KOPT-K1 (cell line): Measurements from ENCODE around the gene SLC2A5.

ENCODE experiments used
- H3K27ac ChIP-seq: fragments of 200-600 bp; sonication (generic); 2 replicates; pipeline ENCODE4 v1.5.1; 2016; ENCODE audit warnings: antibody characterized with exemption, mild to moderate bottlenecking, low read depth, low read length; ENCODE audit not compliant: poor library complexity, severe bottlenecking
- H3K36me3 ChIP-seq: fragments of 200-600 bp; sonication (generic); 2 replicates; pipeline ENCODE4 v1.5.1; 2017; ENCODE audit warnings: antibody characterized with exemption, mild to moderate bottlenecking, low read length, moderate library complexity; ENCODE audit not compliant: insufficient read depth
- H3K9me3 ChIP-seq: fragments of 200-600 bp; sonication (generic); 2 replicates; pipeline ENCODE4 v1.5.1; 2017; ENCODE audit warnings: antibody characterized with exemption, low read length, mild to moderate bottlenecking; ENCODE audit not compliant: insufficient read depth, poor library complexity, severe bottlenecking

SLC2A5 gene, protein sequence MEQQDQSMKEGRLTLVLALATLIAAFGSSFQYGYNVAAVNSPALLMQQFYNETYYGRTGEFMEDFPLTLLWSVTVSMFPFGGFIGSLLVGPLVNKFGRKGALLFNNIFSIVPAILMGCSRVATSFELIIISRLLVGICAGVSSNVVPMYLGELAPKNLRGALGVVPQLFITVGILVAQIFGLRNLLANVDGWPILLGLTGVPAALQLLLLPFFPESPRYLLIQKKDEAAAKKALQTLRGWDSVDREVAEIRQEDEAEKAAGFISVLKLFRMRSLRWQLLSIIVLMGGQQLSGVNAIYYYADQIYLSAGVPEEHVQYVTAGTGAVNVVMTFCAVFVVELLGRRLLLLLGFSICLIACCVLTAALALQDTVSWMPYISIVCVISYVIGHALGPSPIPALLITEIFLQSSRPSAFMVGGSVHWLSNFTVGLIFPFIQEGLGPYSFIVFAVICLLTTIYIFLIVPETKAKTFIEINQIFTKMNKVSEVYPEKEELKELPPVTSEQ

DNA sequence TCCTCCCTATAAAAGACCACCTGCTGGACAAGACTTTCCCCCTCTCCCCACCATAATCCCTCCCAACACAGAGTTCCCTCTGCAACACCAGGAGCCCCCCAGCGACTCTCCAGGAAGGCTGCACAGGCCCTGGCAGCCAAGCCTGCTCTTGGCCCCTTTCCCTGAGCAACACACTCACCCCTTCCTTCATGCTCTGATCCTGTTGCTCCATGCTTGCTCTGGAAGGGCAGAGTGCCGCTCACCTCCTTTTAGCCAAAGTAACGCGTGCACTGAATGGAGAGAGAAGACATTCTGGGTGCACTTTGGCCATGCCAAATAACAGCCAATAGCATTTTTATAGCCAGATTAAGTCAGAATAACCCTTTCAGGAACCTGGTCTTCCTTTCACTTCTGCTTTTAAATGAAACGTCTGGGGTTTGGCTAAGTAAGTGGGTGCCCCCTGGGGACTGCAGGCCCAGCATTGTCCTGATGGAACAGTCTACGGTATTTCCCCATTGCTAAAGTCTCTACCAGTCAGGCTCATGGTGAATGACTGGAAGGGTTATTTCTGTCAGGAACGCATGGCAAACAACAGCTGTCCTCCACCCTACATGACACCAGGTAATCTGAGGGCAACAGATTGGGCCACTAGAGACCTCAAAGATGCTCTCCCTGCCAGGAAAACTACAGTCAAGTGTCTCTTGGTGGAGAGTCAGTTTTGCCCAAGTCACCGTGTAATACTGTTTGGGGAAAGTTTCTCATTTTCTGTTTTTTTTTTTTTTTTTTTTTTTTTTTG is at the start of gene SLC2A5:
TSS of gene SLC2A5 (minus strand) at position 310 of the 775 bp plus-strand sequence. CDS start at position 211, 99 bp downstream.
- H3K27ac ChIP-seq: no peak within 1 kb of the TSS
- H3K9me3 ChIP-seq: no peaks in the 10 kb centered on the region
- no peaks in the 10 kb centered on the region for H3K36me3 ChIP-seq

DNA sequence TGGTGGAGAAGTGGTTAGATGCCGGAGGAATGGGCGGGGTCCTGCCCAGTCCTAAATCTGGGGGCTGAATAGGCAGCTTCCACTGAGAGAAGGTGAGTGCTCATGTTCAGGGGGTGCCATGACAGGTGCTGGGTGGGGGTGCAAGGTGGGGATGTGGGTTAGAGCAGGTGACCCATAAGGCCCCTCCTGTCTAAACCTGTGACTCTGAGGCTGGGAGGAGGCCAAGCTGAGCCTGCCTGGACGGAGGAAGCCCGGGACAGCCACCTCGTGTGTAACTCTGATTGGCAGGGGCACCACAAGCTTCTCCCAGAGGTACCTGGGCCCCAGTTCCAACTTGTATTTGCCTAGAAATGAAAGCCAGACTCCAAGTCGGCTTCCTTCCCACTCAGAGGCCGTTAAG is 48.8 kb upstream of the SLC2A5 start:
- H3K36me3 ChIP-seq: no peaks in the 10 kb centered on the region
- no peak overlapping the region for H3K27ac ChIP-seq
- H3K9me3 ChIP-seq: no peaks in the 10 kb centered on the region

DNA sequence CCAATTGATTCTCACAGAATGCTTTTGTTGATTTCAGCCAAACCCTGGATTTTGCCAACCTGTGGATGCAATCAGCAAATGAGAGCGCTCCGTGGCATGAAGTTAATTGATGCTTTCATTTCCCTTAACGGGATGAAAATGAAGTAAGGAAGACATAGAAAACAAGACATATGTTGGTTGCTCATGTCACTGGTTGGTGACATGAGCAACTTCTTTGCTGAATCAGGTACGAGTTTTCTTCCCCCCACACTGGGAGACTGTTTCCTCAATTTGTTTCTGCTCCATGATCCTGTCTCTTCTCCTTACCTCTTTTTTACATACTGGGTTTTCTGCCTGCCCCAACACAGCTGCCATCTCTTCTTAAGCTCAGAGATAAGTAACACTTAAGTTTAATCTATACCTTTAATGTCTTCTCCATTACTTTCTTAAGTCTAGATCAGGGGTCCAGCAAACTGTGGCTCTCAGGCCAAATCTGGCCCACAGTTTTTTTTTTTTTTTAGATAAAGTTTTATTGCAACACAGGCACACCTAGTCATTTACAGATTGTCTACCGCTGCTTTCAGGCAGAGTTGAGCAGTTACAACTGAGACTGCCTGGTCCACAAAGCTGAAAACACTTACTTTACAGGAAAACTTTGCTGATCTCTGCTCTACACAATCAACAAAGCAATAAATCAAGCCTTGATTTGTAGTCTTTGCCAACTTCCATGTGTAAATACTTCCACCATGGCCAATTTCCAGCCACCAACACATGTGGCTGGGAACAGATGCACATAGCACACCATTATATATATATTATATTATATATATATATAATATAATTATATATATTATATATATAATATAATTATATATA is 46.1 kb upstream of the SLC2A5 start:
- H3K27ac ChIP-seq: no peak overlapping the region

DNA sequence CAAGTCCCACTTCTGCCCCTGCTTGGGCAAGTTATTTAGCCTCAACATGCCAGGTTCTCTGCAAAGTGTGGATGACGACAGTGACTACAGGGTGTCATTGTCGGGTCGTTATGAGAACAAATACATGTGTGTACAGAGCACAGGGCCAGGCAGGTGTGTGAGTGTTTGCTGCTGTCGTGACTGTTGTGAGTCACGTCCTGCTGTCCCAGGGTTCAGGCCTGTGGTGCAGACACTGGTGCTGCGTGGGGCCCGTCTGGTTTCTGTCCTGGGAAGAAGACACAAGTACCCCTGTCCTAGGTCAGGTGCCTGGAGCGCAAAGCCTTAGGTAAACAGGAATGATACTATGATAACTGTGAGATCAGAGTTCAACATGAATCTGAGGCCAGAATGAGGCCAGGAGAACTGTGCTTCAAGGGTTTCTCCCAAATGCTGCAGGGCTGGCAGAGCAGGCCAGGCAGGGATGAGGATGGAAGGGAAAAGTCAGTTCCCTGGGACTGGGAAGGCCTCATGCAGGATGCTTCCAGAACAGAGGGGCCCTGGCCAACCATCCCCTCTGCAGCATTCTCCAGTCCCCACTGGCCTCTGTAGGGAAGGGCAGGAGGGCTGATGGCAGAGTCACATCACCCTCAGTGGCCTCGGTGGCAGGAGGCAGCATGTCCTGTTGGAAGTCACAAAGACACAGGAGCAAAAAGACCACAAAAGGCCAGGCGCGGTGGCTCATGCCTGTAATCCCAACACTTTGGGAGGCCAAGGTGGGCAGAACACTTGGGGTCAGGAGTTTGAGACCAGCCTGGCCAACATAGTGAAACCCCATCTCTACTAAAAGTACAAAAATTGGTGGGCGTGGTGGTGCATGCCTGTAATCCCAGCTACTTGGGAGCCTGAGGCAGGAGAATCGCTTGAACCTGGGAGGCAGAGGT is 43.8 kb upstream of the SLC2A5 start:
- H3K27ac ChIP-seq: no peak overlapping the region
- H3K9me3 ChIP-seq: no peaks in the 10 kb centered on the region
- H3K36me3 ChIP-seq: no peaks in the 10 kb centered on the region

More for the DNA sequence above, 46.1 kb upstream of the SLC2A5 start:
- H3K36me3 ChIP-seq: no peaks in the 10 kb centered on the region
- no peaks in the 10 kb centered on the region for H3K9me3 ChIP-seq

DNA sequence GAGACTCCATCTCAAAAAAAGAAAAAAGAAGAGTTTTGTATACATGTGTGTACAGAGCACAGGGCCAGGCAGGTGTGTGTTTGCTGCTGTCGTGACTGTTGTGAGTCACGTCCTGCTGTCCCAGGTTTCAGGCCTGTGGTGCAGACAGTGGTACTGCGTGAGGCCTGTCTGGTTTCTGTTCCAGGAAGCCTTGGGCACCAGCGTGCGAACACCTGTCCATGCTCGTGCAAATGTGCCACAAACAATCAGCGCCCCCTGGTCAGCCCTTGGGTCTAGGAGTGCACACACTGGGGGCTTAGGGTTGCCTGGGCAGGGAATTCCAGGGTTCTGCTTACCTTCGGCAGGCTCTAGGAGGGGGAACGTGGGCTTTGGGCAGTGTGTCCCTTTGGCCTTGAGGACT is 42.5 kb upstream of the SLC2A5 start:
- no peak overlapping the region for H3K27ac ChIP-seq
- H3K36me3 ChIP-seq: no peaks in the 10 kb centered on the region
- no peaks in the 10 kb centered on the region for H3K9me3 ChIP-seq

DNA sequence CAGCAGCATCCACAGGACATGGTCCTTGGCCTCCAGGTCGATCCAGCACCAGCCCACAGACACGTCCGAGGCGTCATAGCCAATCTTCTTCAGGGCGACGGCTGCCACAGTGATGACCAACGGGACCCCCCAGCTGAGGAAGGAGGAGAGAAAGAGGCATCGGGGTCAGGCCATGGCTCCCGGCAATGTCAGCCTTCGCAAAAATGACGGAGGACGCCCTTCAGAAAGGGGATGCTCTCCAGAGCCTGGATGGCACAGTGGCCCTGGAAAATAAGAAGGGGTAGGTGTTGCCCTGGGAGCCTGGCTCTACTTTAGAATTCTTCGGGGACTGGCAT is 41.9 kb upstream of the SLC2A5 start:
- H3K9me3 ChIP-seq: no peaks in the 10 kb centered on the region
- H3K36me3 ChIP-seq: no peaks in the 10 kb centered on the region
- no peak overlapping the region for H3K27ac ChIP-seq

DNA sequence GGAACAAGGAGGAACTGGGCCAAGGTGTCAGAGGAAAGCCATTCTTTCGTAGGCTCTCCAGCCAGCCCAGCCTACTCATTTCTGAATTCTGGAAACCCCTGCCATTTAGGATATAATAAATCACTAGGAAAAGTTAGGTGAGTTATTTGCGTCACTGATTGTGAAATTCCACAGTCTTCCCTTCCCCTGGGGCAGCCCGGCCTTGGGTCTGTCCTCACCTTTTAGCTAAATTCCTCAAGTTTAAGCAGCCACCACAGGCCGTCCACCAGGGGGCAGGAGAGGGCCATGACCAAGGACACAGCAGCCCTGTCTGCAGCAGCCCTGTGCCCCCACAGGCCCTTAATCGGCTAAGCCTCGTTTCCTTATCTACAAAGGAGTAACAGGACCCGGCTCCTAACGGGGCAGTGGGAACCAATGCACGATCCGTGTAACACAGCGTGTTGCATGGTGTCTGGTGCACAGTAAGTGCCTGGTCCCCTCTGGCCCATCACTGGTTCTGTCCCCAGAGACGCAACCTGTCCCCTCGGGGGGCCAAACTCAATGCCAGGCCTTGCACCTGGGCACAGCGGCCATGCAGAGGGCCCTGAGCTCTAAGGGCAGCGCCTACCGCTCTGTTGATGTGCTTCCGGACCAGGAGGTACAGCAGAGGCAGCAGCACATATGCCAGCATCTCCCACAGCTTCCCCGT is 41.4 kb upstream of the SLC2A5 start:
- Histone ChIP-seq H3K36me3 (no peaks in the 10 kb centered on the region), H3K9me3 (no peaks in the 10 kb centered on the region), H3K27ac (no peak overlapping the region)

DNA sequence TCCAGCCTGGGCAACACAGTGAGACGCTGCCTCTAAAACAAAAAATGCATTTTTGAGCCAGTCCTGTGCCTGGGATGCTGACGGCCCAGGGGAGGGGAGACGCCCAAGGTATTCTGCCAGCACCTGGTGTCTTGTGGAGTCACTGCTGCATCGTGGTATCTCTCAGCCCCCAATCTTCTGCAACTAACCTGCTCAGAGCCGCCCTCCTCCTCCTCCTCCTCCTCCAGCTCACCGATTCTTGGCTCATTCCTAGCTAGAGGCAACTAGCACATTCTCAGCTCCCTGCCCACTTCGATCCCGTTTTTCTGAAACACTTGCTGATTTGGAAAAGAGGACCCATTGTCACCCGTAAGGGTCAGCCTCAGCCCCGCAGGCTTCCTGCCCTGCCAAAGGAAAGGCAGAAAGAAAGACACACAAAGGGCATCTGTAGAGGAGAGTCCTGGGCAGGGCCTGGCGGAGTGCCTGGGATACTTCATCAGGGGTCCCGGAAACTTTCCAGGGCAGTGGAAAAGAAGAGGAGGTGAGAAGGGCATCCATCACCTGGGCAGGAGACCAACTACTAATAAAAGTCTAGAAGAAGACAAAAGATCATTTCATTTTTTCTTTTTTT is 38.7 kb upstream of the SLC2A5 start:
- H3K9me3 ChIP-seq: no peaks in the 10 kb centered on the region
- peaks cover 4% of the 10 kb centered on the region; the same call in 1 of the 2 replicates for H3K36me3 ChIP-seq
- H3K27ac ChIP-seq: no peak overlapping the region

DNA sequence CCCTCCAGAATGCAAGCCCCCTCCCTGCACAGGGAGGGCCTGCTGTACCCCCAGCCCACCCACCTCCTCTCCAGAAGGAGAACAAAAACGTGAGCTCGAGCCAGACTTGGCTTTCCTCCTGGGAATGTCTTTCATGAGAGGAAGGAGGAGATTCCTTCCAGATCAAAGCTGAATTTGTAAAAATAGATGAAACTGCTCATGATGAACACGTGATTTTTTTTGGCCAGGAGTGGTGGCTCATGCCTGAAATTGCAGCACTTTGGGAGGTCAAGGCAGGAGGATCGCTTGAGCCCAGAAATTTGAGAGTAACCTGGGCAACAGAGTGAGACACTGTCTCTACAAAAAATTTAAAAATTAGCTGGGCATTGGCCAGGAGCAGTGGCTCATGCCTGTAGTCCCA is 37.7 kb upstream of the SLC2A5 start:
- H3K36me3 ChIP-seq: peaks cover 4% of the 10 kb centered on the region; the same call in 1 of the 2 replicates

DNA sequence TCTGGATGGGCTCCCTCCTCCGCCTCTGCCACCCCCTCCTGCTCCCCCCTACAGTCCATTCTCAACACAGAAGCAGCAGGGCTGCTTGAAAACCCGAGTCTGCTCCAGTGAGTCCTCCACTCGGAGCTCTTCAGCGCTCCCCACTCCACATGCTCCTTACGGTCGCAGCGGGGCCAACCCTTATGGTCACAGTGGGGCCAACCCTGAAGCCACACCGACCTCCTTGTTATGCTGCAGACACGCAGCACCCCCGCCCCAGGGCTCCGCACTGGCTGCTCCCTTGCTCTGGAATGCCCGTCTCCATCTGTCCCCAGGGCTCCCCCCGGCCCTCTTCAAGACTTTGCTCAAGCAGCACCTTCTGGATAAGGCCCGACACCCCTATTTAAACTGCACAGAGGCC is 36.9 kb upstream of the SLC2A5 start:
- Histone ChIP-seq H3K9me3 (no peaks in the 10 kb centered on the region), H3K27ac (no peak overlapping the region), H3K36me3 (peaks cover 4% of the 10 kb centered on the region; the same call in 1 of the 2 replicates)

More for the DNA sequence above, 37.7 kb upstream of the SLC2A5 start:
- Histone ChIP-seq H3K9me3 (no peaks in the 10 kb centered on the region), H3K27ac (no peak overlapping the region)

DNA sequence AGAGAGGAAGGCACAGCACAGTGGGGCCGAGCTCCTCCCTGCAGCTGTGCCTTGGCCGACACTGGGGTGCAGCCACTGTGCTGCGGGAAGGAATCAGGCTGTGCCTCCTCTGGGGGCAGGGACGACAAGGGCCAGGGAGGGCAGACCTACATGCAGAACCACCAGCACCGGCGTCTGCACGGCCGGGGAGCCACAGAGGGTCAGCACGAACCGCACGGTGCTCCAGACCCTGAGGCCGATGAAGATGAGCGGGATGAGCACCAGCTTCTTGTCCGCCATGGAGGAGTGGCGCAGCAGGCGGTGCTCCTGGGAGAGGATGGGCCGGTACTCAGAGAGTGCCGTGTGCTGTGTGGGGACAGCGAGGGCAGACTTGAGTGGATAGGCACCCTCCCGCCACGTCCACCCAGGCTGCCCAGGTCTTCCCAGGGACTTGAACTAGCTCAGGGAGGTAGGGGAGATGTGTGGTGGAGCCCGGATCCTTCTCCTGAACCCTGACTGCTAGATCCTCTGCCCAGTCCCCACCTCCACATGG is 36.0 kb upstream of the SLC2A5 start:
- no peak overlapping the region for H3K27ac ChIP-seq
- no peaks in the 10 kb centered on the region for H3K9me3 ChIP-seq
- H3K36me3 ChIP-seq: peaks cover 4% of the 10 kb centered on the region; the same call in 1 of the 2 replicates

DNA sequence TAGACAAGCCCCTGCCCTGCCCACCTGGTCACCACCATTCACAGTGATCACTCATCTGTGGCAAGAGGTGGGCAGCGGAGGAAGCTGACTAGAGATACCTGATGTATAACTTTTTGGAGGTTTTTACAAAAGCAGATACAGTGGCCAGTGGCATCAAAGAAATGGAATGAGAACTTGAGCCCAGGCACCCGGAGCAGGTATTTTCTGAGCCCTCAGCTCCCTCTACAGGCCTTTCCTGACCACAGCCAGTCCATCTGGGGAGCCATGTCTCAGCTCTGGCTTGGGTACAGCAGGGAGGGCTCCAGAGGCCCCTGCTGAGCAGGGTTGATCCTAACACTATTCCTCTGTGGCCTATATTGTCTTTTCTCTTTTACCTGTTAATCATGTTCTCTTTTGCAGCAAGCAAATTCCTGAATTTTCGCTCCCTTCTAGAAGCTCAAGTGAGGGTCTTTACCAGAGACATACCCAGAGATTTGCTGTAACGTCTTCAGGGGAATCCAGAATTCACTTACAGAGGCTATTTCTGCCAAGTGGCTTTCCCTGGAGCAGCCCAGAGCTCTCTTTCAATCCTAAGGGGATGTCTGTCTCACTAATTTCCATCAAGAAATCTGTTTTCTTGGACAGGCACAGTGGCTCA is 32.2 kb upstream of the SLC2A5 start:
- Histone ChIP-seq H3K27ac (no peak overlapping the region), H3K9me3 (no peaks in the 10 kb centered on the region), H3K36me3 (peaks cover 4% of the 10 kb centered on the region; the same call in 1 of the 2 replicates)
